22Rv1 (cell line): ENCODE results near the gene STON2.

Source experiments
- CTCF ChIP-seq: fragments of 450-650 bp; IDR thresholded peaks from 2 replicates; pipeline ENCODE4 v1.5.1; 2017; ENCODE audit warnings: mild to moderate bottlenecking
- ZFX ChIP-seq: fragments of 450-650 bp; IDR thresholded peaks from 2 replicates; pipeline ENCODE4 v1.6.1; 2017; ENCODE audit warnings: antibody characterized with exemption, borderline replicate concordance

GRCh38 chr14:81336009-81336408 lies 64.1 kb downstream of the STON2 start:
- TF ChIP-seq CTCF (no peak), ZFX (no peak)
